Immature natural killer cell (primary cell): ENCODE measurements around the gene P2RY6. TPM values are rescaled to one million over a fixed set of nuclear protein-coding genes. Genes with fewer than 3 reads are reported as not detected.

ENCODE experiments used
- DNase-seq, 3 donors: peaks; one replicate each; pipeline ENCODE4 v3.0.0; 2022; ENCODE audit warnings: mixed read lengths in 1 of 3
- H3K27ac Mint-ChIP-seq, 6 donors: one replicate each; pipeline ENCODE4 v1.8.0; 2020; ENCODE audit warnings: mixed read lengths in 6 of 6, mild to moderate bottlenecking in 5 of 6, inconsistent platforms in 4 of 6, moderate library complexity in 3 of 6
- H3K27me3 Mint-ChIP-seq, 3 donors: one replicate each; pipeline ENCODE4 v1.8.0; 2020 to 2021; ENCODE audit warnings: low read depth in 3 of 3, mild to moderate bottlenecking in 3 of 3, mixed read lengths in 3 of 3, moderate library complexity in 3 of 3, inconsistent platforms in 1 of 3
- H3K36me3 Mint-ChIP-seq, 3 donors: one replicate each; pipeline ENCODE4 v1.8.0; 2020; ENCODE audit warnings: mixed read lengths in 3 of 3, inconsistent platforms in 2 of 3, mild to moderate bottlenecking in 2 of 3
- H3K4me1 Mint-ChIP-seq, 2 donors: one replicate each; pipeline ENCODE4 v1.8.0; 2020; ENCODE audit warnings: inconsistent platforms in 2 of 2, mild to moderate bottlenecking in 2 of 2, mixed read lengths in 2 of 2, moderate library complexity in 1 of 2
- H3K4me3 Mint-ChIP-seq, 5 donors: one replicate each; pipeline ENCODE4 v1.8.0; 2020; ENCODE audit warnings: mild to moderate bottlenecking in 5 of 5, mixed read lengths in 5 of 5, inconsistent platforms in 3 of 5, moderate library complexity in 3 of 5
- H3K9me3 Mint-ChIP-seq, 6 donors: one replicate each; pipeline ENCODE4 v1.8.0; 2020; ENCODE audit warnings: mild to moderate bottlenecking in 6 of 6, mixed read lengths in 6 of 6, inconsistent platforms in 4 of 6, moderate library complexity in 3 of 6
- polyA plus RNA-seq, 3 donors: library from polyadenylated mRNA; unstranded; fragments of 300-500 nt; fragmentation: Illumina TruSeq; gene quantifications; one replicate each; pipeline ENCODE4 v1.2.3, GENCODE V29; 2021

Gene P2RY6
- polyA plus RNA-seq, 3 donors from 2014 or later: 3.0 TPM; not detected in 2

DNA sequence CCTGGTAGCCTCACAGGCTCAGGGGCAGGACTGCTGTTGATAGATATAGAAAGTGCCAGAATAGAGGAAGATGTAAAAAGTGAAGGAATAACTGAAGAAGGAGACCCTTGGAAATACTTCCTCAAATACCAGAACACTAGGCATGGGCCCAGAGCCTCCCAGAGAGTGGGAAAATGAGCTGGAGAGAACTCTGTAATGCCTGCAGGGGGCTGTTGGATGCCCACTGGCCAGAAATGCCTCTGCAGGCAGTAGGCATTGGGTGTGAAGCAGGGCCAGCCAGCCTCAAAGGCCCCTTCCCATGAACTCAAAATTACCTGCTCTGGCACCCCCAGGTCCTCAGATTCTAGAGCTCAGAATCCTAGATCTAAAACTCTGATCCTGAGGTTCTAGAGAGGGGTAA lies 38.9 kb upstream of the P2RY6 start:
- H3K27me3 Mint-ChIP-seq: peaks cover 1 to 4% (median 2%) of the 10 kb centered on the region in 3 donors
- no peak for DNase-seq
- no peaks in the 10 kb centered on the region for H3K36me3 Mint-ChIP-seq
- H3K4me3 Mint-ChIP-seq: no peak overlapping the region
- H3K9me3 Mint-ChIP-seq: no peaks in the 10 kb centered on the region
- H3K27ac Mint-ChIP-seq: no peak overlapping the region
- H3K4me1 Mint-ChIP-seq: no peaks in the 10 kb centered on the region

GRCh38 chr11:73233692-73234470 lies 38.3 kb upstream of the P2RY6 start:
- Mint-ChIP-seq H3K9me3 (no peaks in the 10 kb centered on the region), H3K4me3 (no peak overlapping the region), H3K27me3 (peaks cover 1 to 4% (median 2%) of the 10 kb centered on the region in 3 donors), H3K36me3 (no peaks in the 10 kb centered on the region), H3K27ac (no peak overlapping the region), H3K4me1 (no peaks in the 10 kb centered on the region)
- DNase-seq: no peak

- Mint-ChIP-seq H3K4me1 (no peaks in the 10 kb centered on the region), H3K36me3 (no peaks in the 10 kb centered on the region), H3K4me3 (no peak overlapping the region), H3K9me3 (no peaks in the 10 kb centered on the region), H3K27me3 (peaks cover 0 to 4% (median 2%) of the 10 kb centered on the region in 3 donors), H3K27ac (peak overlapping the region in 1 of 6 donors; percentile 64)
- DNase-seq: no peak
Observed at GRCh38 chr11:73234471-73235181, 37.5 kb upstream of the P2RY6 start.

DNA sequence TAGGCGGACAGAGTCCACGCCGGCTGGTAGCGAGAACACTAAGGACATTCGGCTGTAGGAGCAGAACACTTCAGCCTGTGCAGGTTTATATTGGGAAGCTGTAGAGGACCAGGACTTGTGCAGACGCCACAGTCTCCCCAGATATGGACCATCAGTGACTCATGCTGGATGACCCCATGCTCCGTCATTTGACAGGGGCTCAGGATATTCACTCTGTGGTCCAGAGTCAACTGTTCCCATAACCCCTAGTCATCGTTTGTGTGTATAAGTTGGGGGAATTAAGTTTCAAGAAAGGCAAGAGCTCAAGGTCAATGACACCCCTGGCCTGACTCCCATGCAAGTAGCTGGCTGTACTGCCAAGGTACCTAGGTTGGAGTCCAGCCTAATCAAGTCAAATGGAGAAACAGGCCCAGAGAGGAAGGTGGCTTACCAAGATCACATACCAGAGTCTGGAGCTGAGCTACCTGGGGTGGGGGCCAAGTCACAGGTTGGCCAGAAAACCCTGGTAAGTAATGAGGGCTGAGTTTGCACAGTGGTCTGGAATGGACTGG lies 36.8 kb upstream of the P2RY6 start:
- H3K36me3 Mint-ChIP-seq: no peaks in the 10 kb centered on the region
- H3K9me3 Mint-ChIP-seq: no peaks in the 10 kb centered on the region
- H3K27ac Mint-ChIP-seq: no peak overlapping the region
- DNase-seq: no peak
- H3K4me3 Mint-ChIP-seq: no peak overlapping the region
- H3K27me3 Mint-ChIP-seq: peaks cover 0 to 4% (median 2%) of the 10 kb centered on the region in 3 donors
- no peaks in the 10 kb centered on the region for H3K4me1 Mint-ChIP-seq

DNA sequence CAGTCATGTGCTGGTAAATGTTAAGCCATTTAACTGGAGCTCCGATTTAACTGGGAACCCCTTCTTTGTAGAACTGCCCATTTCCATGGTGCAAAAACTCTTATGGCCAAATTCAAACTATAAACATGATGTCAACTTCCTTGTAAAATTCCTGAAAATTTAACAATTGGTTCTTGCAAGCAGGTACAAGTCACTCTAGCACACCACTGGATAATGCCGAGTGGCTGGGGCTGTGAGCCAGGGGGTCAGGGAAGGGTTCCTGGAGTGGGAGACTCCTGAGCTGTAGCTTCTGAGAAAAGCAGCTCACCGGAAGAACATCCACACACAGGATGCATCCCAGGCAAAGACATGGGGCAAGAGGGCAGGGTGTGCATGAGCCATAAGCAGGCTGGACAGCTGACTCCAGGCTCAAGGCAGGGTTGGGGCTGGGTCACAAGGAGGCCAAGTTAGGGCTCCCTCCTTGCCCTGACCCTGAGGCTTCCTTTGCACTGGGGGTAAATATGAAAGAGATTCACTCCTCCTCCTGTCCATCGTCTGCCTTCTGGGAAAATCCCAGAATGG lies 35.9 kb upstream of the P2RY6 start:
- DNase-seq: no peak
- Mint-ChIP-seq H3K4me1 (no peaks in the 10 kb centered on the region), H3K27ac (no peak overlapping the region), H3K27me3 (peaks cover 0 to 3% (median 2%) of the 10 kb centered on the region in 3 donors), H3K9me3 (no peaks in the 10 kb centered on the region), H3K36me3 (no peaks in the 10 kb centered on the region), H3K4me3 (no peak overlapping the region)

- no peak for DNase-seq
- no peak overlapping the region for H3K4me3 Mint-ChIP-seq
- no peak overlapping the region for H3K27ac Mint-ChIP-seq
- no peaks in the 10 kb centered on the region for H3K9me3 Mint-ChIP-seq
- H3K4me1 Mint-ChIP-seq: no peaks in the 10 kb centered on the region
- H3K36me3 Mint-ChIP-seq: no peaks in the 10 kb centered on the region
- peaks cover 0 to 3% (median 2%) of the 10 kb centered on the region in 3 donors for H3K27me3 Mint-ChIP-seq
Observed at GRCh38 chr11:73236854-73237253, 35.3 kb upstream of the P2RY6 start.

DNA sequence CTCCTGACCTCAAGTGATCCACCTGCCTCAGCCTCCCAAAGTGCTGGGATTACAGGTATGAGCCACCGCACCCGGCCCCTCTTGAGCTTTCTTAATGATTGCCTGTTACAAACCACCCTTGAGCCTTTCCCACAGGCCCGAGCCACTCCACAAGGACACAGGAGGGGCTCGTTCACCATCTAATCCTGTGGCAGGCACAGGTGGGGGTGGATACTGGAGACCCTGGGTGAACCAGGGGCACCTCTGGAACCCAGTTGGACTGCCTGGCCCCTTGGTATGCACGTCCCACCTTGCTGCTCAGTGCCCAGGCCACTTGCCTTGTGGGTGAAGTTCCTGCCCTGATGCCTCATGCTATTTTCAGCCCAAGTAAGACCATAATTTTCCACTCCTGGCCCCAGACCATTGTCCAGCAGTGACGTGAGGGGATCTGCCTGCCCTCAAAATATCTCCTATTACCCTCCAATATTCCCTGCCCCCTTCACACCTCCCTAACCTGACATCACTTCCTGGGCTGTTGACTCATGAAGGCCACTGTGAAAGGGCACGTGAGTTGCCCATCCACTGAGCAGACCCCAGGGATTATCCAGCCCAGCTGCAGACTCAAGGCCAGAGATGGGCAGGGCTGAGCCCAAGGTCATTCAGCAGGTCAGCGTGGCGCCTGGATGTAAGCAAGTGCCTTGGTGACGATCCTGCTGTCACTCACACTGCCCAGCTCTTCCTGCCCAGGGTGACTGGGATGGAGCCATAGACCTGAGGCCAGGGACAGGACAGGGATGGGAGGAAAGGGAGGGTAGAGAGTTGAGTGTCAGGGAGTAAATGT lies 34.5 kb upstream of the P2RY6 start:
- H3K27ac Mint-ChIP-seq: no peak overlapping the region
- peaks cover 0 to 5% (median 2%) of the 10 kb centered on the region in 3 donors for H3K27me3 Mint-ChIP-seq
- H3K4me1 Mint-ChIP-seq: peaks cover 0 to 2% of the 10 kb centered on the region in 2 donors

GRCh38 chr11:73239111-73239521 lies 33.0 kb upstream of the P2RY6 start:
- Mint-ChIP-seq H3K36me3 (no peaks in the 10 kb centered on the region), H3K4me1 (peaks cover 0 to 2% of the 10 kb centered on the region in 2 donors), H3K27me3 (peaks cover 0 to 5% (median 2%) of the 10 kb centered on the region in 3 donors), H3K9me3 (no peaks in the 10 kb centered on the region), H3K27ac (no peak overlapping the region), H3K4me3 (no peak overlapping the region)
- DNase-seq: no peak

More for the DNA sequence above, 34.5 kb upstream of the P2RY6 start:
- Mint-ChIP-seq H3K9me3 (no peaks in the 10 kb centered on the region), H3K36me3 (no peaks in the 10 kb centered on the region), H3K4me3 (no peak overlapping the region)
- DNase-seq: no peak

GRCh38 chr11:73239571-73240189 lies 32.5 kb upstream of the P2RY6 start:
- Mint-ChIP-seq H3K27me3 (peaks cover 0 to 5% (median 2%) of the 10 kb centered on the region in 3 donors), H3K4me1 (peaks cover 0 to 2% of the 10 kb centered on the region in 2 donors), H3K4me3 (no peak overlapping the region), H3K36me3 (no peaks in the 10 kb centered on the region), H3K9me3 (no peaks in the 10 kb centered on the region), H3K27ac (no peak overlapping the region)
- DNase-seq: no peak

- no peak overlapping the region for H3K4me3 Mint-ChIP-seq
- H3K36me3 Mint-ChIP-seq: no peaks in the 10 kb centered on the region
- H3K27me3 Mint-ChIP-seq: peaks cover 0 to 4% (median 2%) of the 10 kb centered on the region in 3 donors
- H3K9me3 Mint-ChIP-seq: no peaks in the 10 kb centered on the region
- H3K4me1 Mint-ChIP-seq: peaks cover 0 to 2% of the 10 kb centered on the region in 2 donors
- no peak overlapping the region for H3K27ac Mint-ChIP-seq
- no peak for DNase-seq
Observed at GRCh38 chr11:73240190-73240781, 31.9 kb upstream of the P2RY6 start.

GRCh38 chr11:73241300-73241699 lies 30.8 kb upstream of the P2RY6 start:
- Mint-ChIP-seq H3K36me3 (no peaks in the 10 kb centered on the region), H3K4me1 (peaks cover 0 to 2% of the 10 kb centered on the region in 2 donors), H3K27ac (no peak overlapping the region), H3K9me3 (no peaks in the 10 kb centered on the region), H3K4me3 (no peak overlapping the region), H3K27me3 (peaks cover 0 to 2% (median 2%) of the 10 kb centered on the region in 3 donors)
- DNase-seq: no peak

DNA sequence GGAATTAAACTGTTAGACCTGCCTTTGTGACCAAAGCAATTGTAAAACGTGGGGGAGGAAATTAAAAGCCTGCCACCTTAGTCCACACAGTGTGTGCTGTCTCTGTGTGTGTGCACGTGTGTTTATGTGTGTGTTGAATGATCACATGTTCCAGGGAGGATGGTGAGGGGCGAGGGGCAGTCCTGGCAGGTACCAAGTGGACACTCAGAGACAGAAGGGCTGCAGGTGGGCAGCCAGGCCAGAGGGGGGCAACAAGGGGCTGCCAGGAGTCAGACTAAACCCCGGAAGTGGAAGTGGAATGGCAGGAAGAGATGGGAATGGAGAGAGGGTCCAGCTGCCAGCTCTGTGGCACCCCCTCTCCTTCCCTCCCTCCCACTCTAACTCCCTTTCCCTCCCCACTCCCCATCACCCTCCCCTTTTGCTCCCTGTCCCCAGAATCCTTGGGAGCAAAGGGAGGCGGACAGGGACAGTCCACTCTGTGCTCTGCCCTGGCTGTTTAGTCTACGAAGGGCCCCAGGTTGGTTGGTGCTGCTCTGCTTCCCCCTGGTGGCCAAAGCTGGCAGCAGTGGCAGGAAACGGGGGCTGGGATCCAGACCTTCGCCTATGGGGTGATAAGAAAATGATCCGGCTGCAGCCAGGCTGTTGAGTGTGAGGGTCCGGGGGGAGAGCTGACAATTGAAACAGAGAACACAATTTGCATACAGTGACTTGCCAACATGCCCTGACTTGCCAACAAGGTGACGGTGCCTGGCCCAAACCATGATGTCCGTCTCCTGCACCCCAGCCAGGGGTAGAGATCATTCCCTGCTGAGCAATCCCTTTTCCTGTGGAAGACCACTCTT lies 29.7 kb upstream of the P2RY6 start:
- peak; percentile 52 to 57 (median 57) for DNase-seq
- H3K4me3 Mint-ChIP-seq: peak overlapping the region; percentile 3 to 68 (median 49)
- H3K4me1 Mint-ChIP-seq: peaks cover 0 to 2% of the 10 kb centered on the region in 2 donors
- no peaks in the 10 kb centered on the region for H3K9me3 Mint-ChIP-seq
- H3K27ac Mint-ChIP-seq: peak overlapping the region in 1 of 6 donors; percentile 62
- peaks cover 0 to 2% (median 0%) of the 10 kb centered on the region in 3 donors for H3K27me3 Mint-ChIP-seq
- H3K36me3 Mint-ChIP-seq: no peaks in the 10 kb centered on the region
